GM12878 (cell line): ENCODE results near the gene REEP5. TPM values are rescaled to one million over a fixed set of nuclear protein-coding genes. Genes with fewer than 3 reads are reported as not detected.

Experiments used
- ATAC-seq: fragments of 200-7000 bp; cut with Tn5 transposase; 3 replicates; pipeline ENCODE4 v1.9.1; 2020; ENCODE audit warnings: mild to moderate bottlenecking, moderate library complexity
- BruUV-seq: library from RNA; stranded (reverse); fragments of 400-500 nt; replicated peaks from 2 replicates; lab custom pipeline; 2021; lab: Mats Ljungman, UMichigan
- CTCF ChIA-PET: fragments of 300-600 bp; sonication (Branson Sonifier 250); formaldehyde crosslinking; extraction: SDS; loops from one replicate; lab custom pipeline; 2021; ENCODE audit warnings: inconsistent platforms; lab: Yijun Ruan, JAX
- POLR2A ChIA-PET: fragments of 350-600 bp; formaldehyde crosslinking; extraction: SDS; loops from one replicate; lab custom pipeline; 2021; ENCODE audit warnings: inconsistent platforms; lab: Charles Lee
- RAD21 ChIA-PET: fragments of 300-600 bp; sonication (Branson Sonifier 250); formaldehyde crosslinking; loops from one replicate; lab custom pipeline; 2023; ENCODE audit warnings: antibody characterized with exemption; ENCODE audit not compliant: unreplicated experiment; lab: Charles Lee
- SMC1A ChIA-PET: fragments of 300-600 bp; sonication (Branson Sonifier 250); formaldehyde crosslinking; loops from one replicate; lab custom pipeline; 2023; ENCODE audit not compliant: unreplicated experiment, uncharacterized antibody; lab: Charles Lee
- DNase-seq: peaks from one replicate; pipeline ENCODE4 v3.0.0-alpha.2; 2011; ENCODE audit warnings: low read depth, low spot score
- FAIRE-seq: peaks from 3 replicates; lab custom pipeline; 2011; peaks lifted over from hg19 to GRCh38; lab: Jason Lieb, UNC
- H2AFZ ChIP-seq: 2 replicates; pipeline ENCODE4 v1.6.0; 2011; ENCODE audit warnings: low read depth, low read length, control low read depth; ENCODE audit not compliant: control insufficient read depth
- H3K27ac ChIP-seq: 2 replicates; pipeline ENCODE4 v1.5.1; 2011; ENCODE audit warnings: control low read depth; ENCODE audit not compliant: control insufficient read depth, insufficient read depth
- H3K27me3 ChIP-seq, 2 experiments: replicated peaks in 1 of 2; 2 replicates each; pipeline versions ENCODE4 v1.6.0 to v1.6.1; 2011; ENCODE audit warnings: low read length in 1 of 2; ENCODE audit not compliant: control insufficient read depth in 2 of 2, insufficient read depth in 2 of 2
- H3K36me3 ChIP-seq, 2 experiments: 2 replicates each; pipeline ENCODE4 v1.5.1; 2011; ENCODE audit warnings: low read length in 1 of 2; ENCODE audit not compliant: control insufficient read depth in 2 of 2, insufficient read depth in 2 of 2
- H3K4me1 ChIP-seq: 2 replicates; pipeline ENCODE4 v1.6.1; 2011; ENCODE audit warnings: mild to moderate bottlenecking, low read length, moderate library complexity, mixed read lengths; ENCODE audit not compliant: control insufficient read depth, insufficient read depth
- H3K4me2 ChIP-seq: 2 replicates; pipeline ENCODE4 v1.6.0; 2011; ENCODE audit warnings: control low read depth; ENCODE audit not compliant: control insufficient read depth, insufficient read depth
- H3K4me3 ChIP-seq: fragments of 200-600 bp; sonication (generic); 2 replicates; pipeline ENCODE4 v1.5.1; 2016
- H3K79me2 ChIP-seq: 2 replicates; pipeline ENCODE4 v1.6.0; 2011; ENCODE audit warnings: low read length; ENCODE audit not compliant: control insufficient read depth, insufficient read depth
- H3K9ac ChIP-seq: 2 replicates; pipeline ENCODE4 v1.8.0; 2011; ENCODE audit warnings: low read length, control low read depth, mixed read lengths; ENCODE audit not compliant: control insufficient read depth, insufficient read depth
- H3K9me3 ChIP-seq: replicated peaks from 3 replicates; pipeline ENCODE4 v1.5.1; 2011; ENCODE audit warnings: mild to moderate bottlenecking, low read length; ENCODE audit not compliant: control insufficient read depth, insufficient read depth
- H4K20me1 ChIP-seq: 2 replicates; pipeline ENCODE4 v1.6.0; 2011; ENCODE audit not compliant: control insufficient read depth, insufficient read depth
- ASH2L ChIP-seq: fragments of 300-600, 200-600 bp; sonication (generic); IDR thresholded peaks from 2 replicates; pipeline ENCODE4 v1.6.1; 2017; ENCODE audit warnings: low read depth, mild to moderate bottlenecking, borderline replicate concordance
- BCL11A ChIP-seq: IDR thresholded peaks from 2 replicates; pipeline ENCODE4 v1.6.1; 2011; ENCODE audit warnings: low read depth, low read length
- CBX3 ChIP-seq: fragments of 200-600 bp; sonication (generic); IDR thresholded peaks from 2 replicates; pipeline ENCODE4 v1.6.1; 2016; ENCODE audit warnings: low read depth, borderline replicate concordance
- CEBPZ ChIP-seq: fragments of 150-350 bp; IDR thresholded peaks from 2 replicates; pipeline ENCODE4 v1.6.1; 2016; ENCODE audit warnings: low read depth, low read length
- CREB1 ChIP-seq: IDR thresholded peaks from 2 replicates; pipeline ENCODE4 v1.6.1; 2012; ENCODE audit warnings: low read depth, mild to moderate bottlenecking, inconsistent platforms
- ESRRA ChIP-seq: IDR thresholded peaks from 2 replicates; pipeline ENCODE4 v1.6.1; 2012; ENCODE audit warnings: mild to moderate bottlenecking, low read length, improper control_type of control experiment
- FOXM1 ChIP-seq: IDR thresholded peaks from 2 replicates; pipeline ENCODE4 v1.6.1; 2012; ENCODE audit warnings: low read depth, mild to moderate bottlenecking, inconsistent platforms, low read length, moderate library complexity
- HDAC6 ChIP-seq: fragments of 200-600 bp; sonication (generic); IDR thresholded peaks from one replicate; pipeline ENCODE4 v1.8.0; 2017; ENCODE audit warnings: antibody characterized with exemption; ENCODE audit not compliant: unreplicated experiment
- IRF3 ChIP-seq: fragments of 450-650 bp; IDR thresholded peaks from 2 replicates; pipeline ENCODE4 v1.6.1; 2014; ENCODE audit warnings: mild to moderate bottlenecking
- LARP7 ChIP-seq: fragments of 450-650 bp; IDR thresholded peaks from 2 replicates; pipeline ENCODE4 v1.6.1; 2017; ENCODE audit warnings: mild to moderate bottlenecking
- MAX ChIP-seq: IDR thresholded peaks from 2 replicates; pipeline ENCODE4 v1.6.1; 2012; ENCODE audit warnings: low read depth, low read length, improper control_type of control experiment
- NFYA ChIP-seq: IDR thresholded peaks from 2 replicates; pipeline ENCODE4 v1.6.1; 2011; ENCODE audit warnings: low read depth, mild to moderate bottlenecking, low read length, improper control_type of control experiment, borderline replicate concordance
- SMC3 ChIP-seq: IDR thresholded peaks from 2 replicates; pipeline ENCODE4 v1.6.1; 2011; ENCODE audit warnings: low read length, improper control_type of control experiment, borderline replicate concordance
- TAF1 ChIP-seq: IDR thresholded peaks from 2 replicates; pipeline ENCODE4 v1.6.1; 2011; ENCODE audit warnings: mild to moderate bottlenecking, low read depth, low read length, borderline replicate concordance
- TARDBP ChIP-seq: IDR thresholded peaks from 2 replicates; pipeline ENCODE4 v1.6.1; 2016; ENCODE audit warnings: borderline replicate concordance
- ZNF207 ChIP-seq: fragments of 450-650 bp; IDR thresholded peaks from 2 replicates; pipeline ENCODE4 v1.6.1; 2014; ENCODE audit warnings: antibody characterized with exemption, mild to moderate bottlenecking, borderline replicate concordance
- ZNF592 ChIP-seq: fragments of 450-650 bp; IDR thresholded peaks from 2 replicates; pipeline ENCODE4 v1.6.1; 2017; ENCODE audit warnings: mild to moderate bottlenecking, moderate library complexity
- WGBS: methylation state at CpG from one replicate; pipeline ENCODE4 v1.1.6; 2016; ENCODE audit warnings: low lambda C conversion rate; ENCODE audit not compliant: insufficient replicate concordance, insufficient coverage; ENCODE audit errors: missing lambda C conversion rate; 5-methylcytosine and 5-hydroxymethylcytosine counted together
- in situ Hi-C: fragments of 300-500 bp; cut with MboI; formaldehyde crosslinking; loops from 9 replicates; pipeline ENCODE4 v1.14.3; 2018; ENCODE audit warnings: mixed read lengths
- intact Hi-C: fragments of 100-400 bp; cut with micrococcal nuclease; formaldehyde crosslinking; loops from one replicate; pipeline ENCODE4 v1.14.2; 2022; ENCODE audit not compliant: unreplicated experiment
- polyA plus RNA-seq, 11 experiments: library from polyadenylated mRNA; depleted of rRNA in 4 of 11; unstranded in 6 of 11; stranded (reverse) in 5 of 11; fragments of >200 nt; fragmentation: Nextera tagmentation in 4 of 11; fragmentation: Illumina TruSeq in 1 of 11; extraction: Ambion mirVana in 4 of 11; extraction: Trizol in 1 of 11; gene quantifications; 1 replicate in 1 of 11; 2 replicates in 10 of 11; pipeline versions ENCODE4 v1.2.1 to v1.2.3, GENCODE V29; 2011 to 2016; ENCODE audit warnings: inconsistent platforms in 2 of 11, missing spikeins in 2 of 11, low read depth in 1 of 11
- total RNA-seq, 4 experiments: library from RNA; depleted of rRNA in 3 of 4; stranded (reverse); fragments of >200 nt in 3 of 4; fragmentation: Illumina TruSeq in 1 of 4; extraction: Trizol in 1 of 4; gene quantifications; 2 replicates each; pipeline versions ENCODE4 v1.2.1 to v1.2.3, GENCODE V29; 2013 to 2021

REEP5 gene
- total and polyA plus RNA-seq, 10 of the 15 experiments (the other 5 are each of a cell fraction or from before 2014, with no cell fraction given): 30.5 to 211 (median 113) TPM

DNA sequence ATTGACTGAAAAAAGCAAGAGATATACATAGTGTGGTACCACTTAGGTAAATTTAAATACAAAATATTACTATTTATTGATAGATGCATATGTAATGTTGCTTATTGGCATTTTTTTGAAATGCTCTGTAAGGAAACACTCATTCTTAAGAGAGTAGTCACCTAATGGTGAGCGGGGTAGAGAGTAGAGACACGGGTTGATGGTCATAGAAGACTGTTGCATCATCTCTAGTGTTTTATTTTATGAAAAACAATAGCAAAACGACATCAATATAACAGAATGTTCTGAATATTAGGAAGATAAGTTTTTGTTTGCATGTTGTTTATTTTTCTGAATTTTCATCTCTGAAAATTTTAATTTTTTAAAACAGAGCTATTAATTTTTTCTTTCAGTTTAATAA, 56.9 kb downstream of the REEP5 start:
- peaks cover 14% of the 10 kb centered on the region for H3K4me1 ChIP-seq
- H3K4me2 ChIP-seq: no peak overlapping the region
- TF ChIP-seq TAF1 (no peak), NFYA (no peak), CBX3 (no peak), LARP7 (no peak), FOXM1 (no peak), IRF3 (no peak), SMC3 (no peak), ZNF592 (no peak), ASH2L (no peak), HDAC6 (no peak), CREB1 (no peak), ESRRA (no peak), CEBPZ (no peak), BCL11A (no peak), TARDBP (no peak), MAX (no peak), ZNF207 (no peak)
- ATAC-seq: no peak
- H3K4me3 ChIP-seq: no peak overlapping the region
- no peak overlapping the region for H3K9ac ChIP-seq
- ChIA-PET POLR2A (no interaction called here), SMC1A (interaction anchor here (0.7 to 2.3 kb wide), 4 partner anchors 12 to 102 kb away, joined by 3 to 9 read pairs (median 4); no protein-coding TSS in a partner anchor), RAD21 (interaction anchor here (1.0 kb wide), 1 partner anchor 17 kb away, joined by 3 read pairs; no protein-coding TSS in a partner anchor), CTCF (interaction anchor here (0.6 to 1.6 kb wide), 4 partner anchors 13 to 689 kb away, joined by 3 to 4 read pairs (median 3); no protein-coding TSS in a partner anchor)
- no peaks in the 10 kb centered on the region for H3K9me3 ChIP-seq
- no peak for FAIRE-seq
- intact Hi-C loops: no loop called here
- H3K27me3 ChIP-seq: no peaks in the 10 kb centered on the region
- WGBS: 100% methylated on average over 3 of the region's 3 CpGs
- no peaks in the 10 kb centered on the region for H4K20me1 ChIP-seq
- in situ Hi-C loops: no loop called here
- no peak overlapping the region for H3K27ac ChIP-seq
- BruUV-seq: no TSS peak
- H2AFZ ChIP-seq: no peak overlapping the region
- peaks cover 38% of the 10 kb centered on the region for H3K79me2 ChIP-seq
- DNase-seq: no peak
- H3K36me3 ChIP-seq: peaks cover 5 to 24% of the 10 kb centered on the region in 2 experiments; a peak in 3 of 4 replicates
